Fibroblast of mammary gland (primary cell): ENCODE measurements around the gene DCC.

ENCODE experiments used
- DNase-seq: peaks from one replicate; pipeline ENCODE4 v3.0.0-alpha.2; 2010; ENCODE audit warnings: low read depth
- H3K4me3 ChIP-seq: 2 replicates; pipeline ENCODE4 v1.5.1; 2011; ENCODE audit warnings: low read depth, mild to moderate bottlenecking, low read length, moderate library complexity; ENCODE audit not compliant: control insufficient read depth
- TF ChIP-seq, protein P1 (sequence below): conservative IDR thresholded peaks from 2 replicates; pipeline ENCODE4 v1.5.1; 2011; ENCODE audit warnings: low read depth, low read length, inconsistent platforms; ENCODE audit not compliant: control insufficient read depth, insufficient read depth

DCC gene

DNA sequence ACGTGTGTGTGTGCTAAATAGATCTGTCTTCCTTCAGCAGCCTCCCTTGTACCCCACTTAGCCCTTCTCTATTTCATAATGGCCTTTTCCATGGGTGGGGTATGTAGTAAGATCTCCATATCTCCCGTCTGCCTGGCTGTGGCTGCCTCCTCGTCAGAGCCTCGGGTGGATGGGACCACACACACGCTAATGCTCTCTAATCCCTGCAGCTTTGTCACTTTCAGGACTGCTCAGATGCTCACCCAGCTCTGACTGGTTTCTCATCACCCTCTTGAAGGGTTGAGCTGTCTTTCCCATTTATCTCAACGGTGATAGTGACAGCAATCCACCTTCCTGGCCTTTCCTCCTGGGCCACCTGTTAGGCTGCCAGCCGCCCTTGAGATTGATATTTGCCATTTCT, 95.3 kb downstream of the DCC start:
- TF ChIP-seq, protein P1, sequence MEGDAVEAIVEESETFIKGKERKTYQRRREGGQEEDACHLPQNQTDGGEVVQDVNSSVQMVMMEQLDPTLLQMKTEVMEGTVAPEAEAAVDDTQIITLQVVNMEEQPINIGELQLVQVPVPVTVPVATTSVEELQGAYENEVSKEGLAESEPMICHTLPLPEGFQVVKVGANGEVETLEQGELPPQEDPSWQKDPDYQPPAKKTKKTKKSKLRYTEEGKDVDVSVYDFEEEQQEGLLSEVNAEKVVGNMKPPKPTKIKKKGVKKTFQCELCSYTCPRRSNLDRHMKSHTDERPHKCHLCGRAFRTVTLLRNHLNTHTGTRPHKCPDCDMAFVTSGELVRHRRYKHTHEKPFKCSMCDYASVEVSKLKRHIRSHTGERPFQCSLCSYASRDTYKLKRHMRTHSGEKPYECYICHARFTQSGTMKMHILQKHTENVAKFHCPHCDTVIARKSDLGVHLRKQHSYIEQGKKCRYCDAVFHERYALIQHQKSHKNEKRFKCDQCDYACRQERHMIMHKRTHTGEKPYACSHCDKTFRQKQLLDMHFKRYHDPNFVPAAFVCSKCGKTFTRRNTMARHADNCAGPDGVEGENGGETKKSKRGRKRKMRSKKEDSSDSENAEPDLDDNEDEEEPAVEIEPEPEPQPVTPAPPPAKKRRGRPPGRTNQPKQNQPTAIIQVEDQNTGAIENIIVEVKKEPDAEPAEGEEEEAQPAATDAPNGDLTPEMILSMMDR = no peak
- no peak for DNase-seq
- no peak overlapping the region for H3K4me3 ChIP-seq

DNA sequence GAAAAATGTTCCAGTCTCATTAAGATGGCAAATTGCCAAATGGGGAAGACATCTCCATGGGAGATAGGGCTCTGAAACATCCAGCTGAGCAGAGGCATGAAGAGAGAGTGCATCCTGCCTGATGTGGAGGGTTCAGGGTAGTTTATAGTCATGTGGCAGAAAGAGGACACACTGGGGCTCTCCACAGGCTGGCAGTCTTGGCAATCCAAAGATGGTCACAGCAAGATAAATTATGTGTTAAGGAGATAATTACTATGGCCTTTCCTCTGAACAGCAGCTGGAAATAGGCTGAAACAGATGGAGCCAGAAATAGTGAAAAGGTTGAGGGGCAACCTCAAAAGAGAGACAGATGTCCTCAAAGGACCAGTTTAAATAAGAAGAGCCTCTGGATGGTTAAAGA, 97.2 kb downstream of the DCC start:
- DNase-seq = no peak
- TF ChIP-seq, protein P1 = no peak
- H3K4me3 ChIP-seq = no peak overlapping the region

DNA sequence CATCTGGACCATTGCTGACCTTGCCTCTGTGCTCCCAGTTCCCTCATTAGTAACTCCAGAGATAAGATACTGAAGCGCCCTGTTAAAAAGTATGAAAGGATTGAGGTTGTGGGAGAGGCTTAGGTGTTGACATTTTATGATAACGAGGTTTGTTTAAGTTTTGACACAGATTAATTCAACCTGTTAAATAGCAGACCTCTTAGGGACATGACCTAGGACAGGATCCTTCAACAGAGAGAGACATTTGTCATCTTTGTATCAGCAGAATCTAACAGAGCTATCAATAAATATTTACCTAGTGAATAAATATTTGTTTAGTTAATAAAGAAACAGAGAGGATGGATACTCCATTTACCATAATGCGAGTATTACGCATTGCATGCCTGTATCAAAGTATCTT, 99.5 kb downstream of the DCC start:
- no peak overlapping the region for H3K4me3 ChIP-seq
- TF ChIP-seq, protein P1 = no peak
- no peak for DNase-seq

DNA sequence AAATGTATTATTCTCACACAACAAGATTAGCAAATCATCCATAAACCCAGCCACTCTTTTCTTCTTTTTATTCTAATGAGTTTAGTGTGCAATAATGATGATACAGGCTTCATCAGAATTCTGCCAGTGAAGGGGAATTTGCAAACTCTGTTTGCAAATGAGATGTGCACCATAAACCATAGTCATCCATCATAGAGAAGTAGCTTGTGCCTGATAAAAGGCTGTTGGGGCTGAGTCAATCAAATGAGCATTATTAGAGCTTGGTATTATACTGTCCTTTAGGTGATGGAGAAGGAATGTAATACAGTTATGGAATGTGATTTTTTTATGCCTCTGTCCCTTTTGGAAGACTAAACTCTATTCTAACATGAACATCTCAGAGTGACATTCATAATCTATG, 101.8 kb downstream of the DCC start:
- no peak overlapping the region for H3K4me3 ChIP-seq
- TF ChIP-seq, protein P1 = no peak
- no peak for DNase-seq

DNA sequence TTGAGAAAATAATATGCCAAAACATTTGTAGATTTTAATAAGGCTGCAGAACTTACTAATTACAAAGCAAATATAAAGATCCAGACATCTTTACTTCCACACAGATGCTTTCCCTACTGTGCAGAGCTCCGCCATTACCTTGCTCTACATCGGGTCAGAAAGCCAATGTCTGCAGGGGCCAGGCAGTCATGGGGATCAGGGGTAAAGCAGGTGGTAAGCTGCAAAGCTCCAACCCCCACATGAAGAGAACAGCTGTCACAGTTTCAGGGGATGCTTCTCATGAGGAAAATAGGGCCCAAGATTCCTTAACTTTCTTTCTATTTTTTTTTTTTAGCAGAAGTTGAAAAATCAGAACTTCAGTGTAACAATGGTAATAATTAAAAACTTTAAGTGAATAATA, 102.7 kb downstream of the DCC start:
- TF ChIP-seq, protein P1 = no peak
- DNase-seq = no peak
- no peak overlapping the region for H3K4me3 ChIP-seq

DNA sequence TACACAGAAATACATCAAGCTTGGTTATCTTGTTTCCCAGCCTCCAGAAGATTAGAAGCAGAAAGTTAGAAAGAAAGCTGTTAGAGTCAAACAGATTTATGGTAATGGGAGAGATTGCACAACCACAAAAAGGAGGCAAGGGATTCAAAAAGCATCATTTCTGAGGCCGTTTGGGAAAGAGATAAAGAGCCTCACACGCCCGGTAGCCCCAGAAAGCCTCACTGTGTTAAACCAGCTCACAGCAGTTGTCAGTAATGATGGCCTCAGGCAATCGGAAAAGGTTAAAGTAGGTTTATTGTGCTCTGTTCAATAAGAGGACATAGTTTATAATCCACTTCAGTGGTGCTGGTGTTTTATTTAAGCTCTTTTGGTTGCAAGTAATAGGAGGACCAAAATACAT, 111.3 kb downstream of the DCC start:
- no peak for DNase-seq

More for the DNA sequence above, 111.3 kb downstream of the DCC start:
- TF ChIP-seq, protein P1 = no peak
- no peak overlapping the region for H3K4me3 ChIP-seq
